ENCODE results near the gene CFAP107.

CFAP107 gene

GRCh38 chr1:12741946-12742345 is 4.1 kb upstream of the CFAP107 start:
- DNase-seq (ENCODE audit: low spot score), result no peak

- DNase-seq (ENCODE audit: low spot score), result no peak
Observed at GRCh38 chr1:12745126-12745991, 641 bp upstream of the CFAP107 start.

- no peak for DNase-seq (ENCODE audit: low spot score)
Observed at GRCh38 chr1:12748778-12749355, 2.9 kb downstream of the CFAP107 start.

DNA sequence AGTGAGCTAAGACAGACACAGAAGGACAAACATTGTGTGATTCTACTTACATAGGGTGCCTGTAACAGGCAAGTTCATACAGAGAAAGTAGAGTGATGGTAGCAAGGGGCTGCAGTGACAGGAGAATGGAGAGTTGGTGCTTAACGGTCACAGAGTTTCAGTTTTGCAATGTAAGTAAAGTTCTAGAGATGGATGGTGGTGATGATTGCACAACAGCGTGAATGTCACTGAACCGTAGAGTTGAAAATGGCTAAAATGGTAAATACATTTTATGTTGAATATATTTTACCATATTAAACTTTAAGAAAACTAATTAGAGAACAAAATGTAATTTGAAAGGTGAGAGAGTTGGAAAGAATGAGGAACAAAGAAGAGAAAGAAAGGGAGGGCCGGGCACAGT is 8.7 kb downstream of the CFAP107 start:
- DNase-seq (ENCODE audit: low spot score), result no peak

- no peak for DNase-seq (ENCODE audit: low spot score)
Observed at GRCh38 chr1:12756273-12756672, 10.3 kb downstream of the CFAP107 start.

GRCh38 chr1:12756768-12757413 is 10.9 kb downstream of the CFAP107 start:
- DNase-seq (ENCODE audit: low spot score), result no peak

GRCh38 chr1:12757836-12758235 is 11.8 kb downstream of the CFAP107 start:
- no peak for DNase-seq (ENCODE audit: low spot score)

GRCh38 chr1:12760256-12760795 is 14.3 kb downstream of the CFAP107 start:
- no peak for DNase-seq (ENCODE audit: low spot score)

DNA sequence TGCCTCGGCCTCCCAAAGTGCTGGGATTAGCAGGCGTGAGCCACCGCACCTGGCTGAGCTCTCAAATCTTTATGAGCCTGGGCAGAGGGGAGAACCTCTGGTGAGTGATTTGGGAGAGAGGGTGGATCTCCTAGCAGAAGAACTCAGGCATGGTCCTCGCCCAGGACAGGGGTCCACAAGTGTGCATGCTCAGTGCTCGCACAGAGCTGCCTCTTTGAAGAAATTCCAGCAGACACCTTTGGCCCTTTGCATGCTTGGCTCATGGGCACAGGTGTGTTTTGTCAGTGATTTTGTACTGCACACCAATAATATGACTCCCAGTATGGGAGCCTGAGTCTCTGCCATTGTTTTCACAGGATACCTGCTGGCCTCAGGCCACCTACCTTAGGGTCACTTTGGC is 15.8 kb downstream of the CFAP107 start:
- DNase-seq (ENCODE audit: low spot score), result no peak

DNA sequence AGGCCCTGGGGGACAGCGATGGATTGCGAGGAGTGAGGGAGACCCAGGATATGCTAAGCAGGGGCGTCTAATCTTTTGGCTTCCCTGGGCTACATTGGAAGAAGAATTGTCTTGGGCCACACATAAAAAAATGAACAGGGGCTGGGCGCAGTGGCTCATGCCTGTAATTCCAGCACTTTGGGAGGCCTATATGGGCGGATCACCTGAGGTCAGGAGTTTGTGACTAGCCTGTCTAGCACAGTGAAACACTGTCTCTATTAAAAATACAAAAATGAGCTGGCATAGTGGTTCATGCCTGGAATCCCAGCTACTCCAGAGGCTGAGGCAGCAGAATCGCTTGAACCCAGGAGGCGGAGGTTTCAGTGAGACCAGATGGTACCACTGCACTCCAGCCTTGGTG is 16.8 kb downstream of the CFAP107 start:
- DNase-seq (ENCODE audit: low spot score), result no peak

- DNase-seq (ENCODE audit: low spot score), result no peak
Observed at GRCh38 chr1:12763479-12763878, 17.5 kb downstream of the CFAP107 start.

GRCh38 chr1:12764016-12764415 is 18.0 kb downstream of the CFAP107 start:
- DNase-seq (ENCODE audit: low spot score), result no peak

- no peak for DNase-seq (ENCODE audit: low spot score)
Observed at GRCh38 chr1:12769031-12769430, 23.0 kb downstream of the CFAP107 start.

GRCh38 chr1:12769976-12770505 is 24.0 kb downstream of the CFAP107 start:
- no peak for DNase-seq (ENCODE audit: low spot score)

GRCh38 chr1:12770620-12771019 is 24.6 kb downstream of the CFAP107 start:
- no peak for DNase-seq (ENCODE audit: low spot score)

- no peak for DNase-seq (ENCODE audit: low spot score)
Observed at GRCh38 chr1:12771186-12771585, 25.2 kb downstream of the CFAP107 start.

DNA sequence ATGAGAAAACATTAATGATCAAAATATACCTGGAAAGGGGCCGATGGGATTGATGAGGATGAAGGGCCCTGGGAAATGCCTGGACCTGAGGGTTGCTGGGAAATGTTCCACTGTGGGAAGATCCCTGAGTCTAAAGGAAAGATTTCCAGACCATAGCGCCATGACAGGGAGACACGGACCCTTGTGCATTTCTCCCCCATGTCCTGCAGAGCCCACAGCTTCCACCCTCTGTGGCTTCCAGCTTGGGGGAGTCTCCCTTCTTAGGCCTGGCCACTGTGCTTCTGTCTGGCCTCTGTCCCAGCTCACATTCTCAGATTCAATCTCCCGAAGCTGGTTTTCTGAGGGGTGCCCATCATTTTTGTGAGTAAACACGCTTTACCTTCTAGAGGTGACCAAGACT is 26.5 kb downstream of the CFAP107 start:
- no peak for DNase-seq (ENCODE audit: low spot score)

GRCh38 chr1:12773438-12773837 is 27.4 kb downstream of the CFAP107 start, which contains the start of gene PRAMEF12:
Gene PRAMEF12, plus strand, starts transcription at chr1:12773738. Its CDS starts 1,130 bp downstream, at chr1:12774868.
- DNase-seq (ENCODE audit: low spot score), result no peak

DNA sequence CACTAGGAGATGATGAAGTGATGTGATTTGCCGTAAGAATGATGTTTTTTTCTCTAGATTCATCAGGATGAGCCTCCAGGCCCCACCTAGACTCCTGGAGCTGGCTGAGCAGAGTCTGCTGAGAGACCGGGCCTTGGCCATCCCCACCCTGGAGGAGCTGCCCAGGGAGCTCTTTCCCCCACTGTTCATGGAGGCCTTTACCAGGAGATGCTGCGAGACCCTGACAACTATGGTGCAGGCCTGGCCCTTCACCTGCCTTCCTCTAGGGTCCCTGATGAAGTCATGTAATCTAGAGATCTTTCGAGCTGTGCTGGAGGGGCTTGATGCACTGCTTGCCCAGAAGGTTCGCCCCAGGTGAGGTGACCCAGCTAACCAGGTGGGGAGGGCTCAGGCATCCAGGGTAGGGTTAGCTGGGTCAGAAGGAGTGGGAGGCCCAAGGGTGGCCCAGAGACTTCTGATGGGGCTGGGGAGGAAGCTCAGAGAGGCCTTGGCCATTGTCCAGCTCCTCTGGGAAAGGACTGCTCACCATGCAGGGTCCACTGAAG is 28.9 kb downstream of the CFAP107 start:
- DNase-seq (ENCODE audit: low spot score), result no peak

- DNase-seq (ENCODE audit: low spot score), result no peak
Observed at GRCh38 chr1:12775443-12775842, 29.4 kb downstream of the CFAP107 start.

DNA sequence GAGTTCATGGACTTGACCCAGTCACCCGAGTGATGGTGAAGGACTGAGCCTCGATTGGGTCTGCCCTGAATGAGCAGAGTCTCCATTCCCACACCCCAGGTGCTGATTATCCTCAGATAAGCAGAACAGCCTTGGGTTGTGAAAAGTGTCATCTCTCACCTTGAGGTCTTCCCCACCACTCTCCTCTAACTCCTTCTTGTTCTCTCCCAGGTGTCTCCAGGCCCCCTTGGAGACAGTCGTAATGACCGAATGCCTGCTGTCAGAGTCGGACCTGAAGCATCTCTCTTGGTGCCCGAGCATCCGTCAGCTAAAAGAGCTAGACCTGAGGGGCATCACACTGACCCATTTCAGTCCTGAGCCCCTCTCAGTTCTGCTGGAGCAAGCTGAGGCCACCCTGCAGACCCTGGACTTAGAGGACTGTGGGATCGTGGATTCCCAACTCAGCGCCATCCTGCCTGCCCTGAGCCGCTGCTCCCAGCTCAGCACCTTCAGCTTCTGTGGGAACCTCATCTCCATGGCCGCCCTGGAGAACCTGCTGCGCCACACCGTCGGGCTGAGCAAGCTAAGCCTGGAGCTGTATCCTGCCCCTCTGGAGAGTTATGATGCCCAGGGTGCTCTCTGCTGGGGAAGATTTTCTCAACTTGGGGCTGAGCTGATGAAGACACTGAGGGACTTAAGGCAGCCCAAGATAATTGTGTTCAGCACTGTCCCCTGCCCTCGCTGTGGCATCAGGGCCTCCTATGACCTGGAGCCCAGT is 31.0 kb downstream of the CFAP107 start:
- DNase-seq (ENCODE audit: low spot score), result no peak

DNA sequence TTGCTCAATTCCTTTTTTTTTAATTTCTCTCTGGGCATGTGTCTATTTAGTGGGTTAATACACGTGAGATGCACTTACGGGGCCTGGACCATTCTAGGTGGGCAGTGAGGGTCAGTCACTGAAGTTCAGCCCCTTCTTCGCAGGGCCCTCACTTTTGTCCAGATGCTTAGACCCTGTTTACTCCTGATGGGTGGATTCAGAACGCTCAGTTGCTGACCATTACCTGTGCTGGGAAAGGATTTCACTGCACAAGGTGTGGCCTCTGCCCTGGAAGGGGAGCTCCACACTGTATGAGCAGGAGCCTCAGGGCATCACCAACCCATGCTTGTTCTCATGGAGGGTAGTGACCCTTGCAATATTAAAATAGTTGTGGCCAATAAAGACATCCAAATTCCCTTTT is 32.1 kb downstream of the CFAP107 start:
- DNase-seq (ENCODE audit: low spot score), result no peak

All from D341Med (cell line).